ENCODE measurements around the gene ST6GALNAC3.
"Not testable (repeated sequence)": the region's sequence is repeated elsewhere in the genome, so short reads cannot be mapped to it uniquely, and the experiment has no call there.

ST6GALNAC3 gene

GRCh38 chr1:76037324-76037723 lies 37.2 kb upstream of the ST6GALNAC3 start:
- H3K4me3 ChIP-seq (ENCODE audit: low read depth, low read length): no peak overlapping the region
- DNase-seq (ENCODE audit: low read depth): no peak
- TF ChIP-seq CTCF (IDR thresholded peaks at IDR 0.05; ENCODE audit: low read depth, low read length, missing control alignments): no peak
- in situ Hi-C loops (cut with HindIII; ENCODE audit: low sequenced_read_pairs): no loop called here

GRCh38 chr1:76038287-76039004 lies 36.1 kb upstream of the ST6GALNAC3 start:
- no peak overlapping the region for H3K4me3 ChIP-seq (ENCODE audit: low read depth, low read length)
- in situ Hi-C loops (cut with HindIII; ENCODE audit: low sequenced_read_pairs): no loop called here
- DNase-seq (ENCODE audit: low read depth): no peak
- TF ChIP-seq CTCF (IDR thresholded peaks at IDR 0.05; ENCODE audit: low read depth, low read length, missing control alignments): no peak

GRCh38 chr1:76046149-76046548 lies 28.4 kb upstream of the ST6GALNAC3 start:
- no peak for DNase-seq (ENCODE audit: low read depth)
- in situ Hi-C loops (cut with HindIII; ENCODE audit: low sequenced_read_pairs): no loop called here
- H3K4me3 ChIP-seq (ENCODE audit: low read depth, low read length): no peak overlapping the region
- TF ChIP-seq CTCF (IDR thresholded peaks at IDR 0.05; ENCODE audit: low read depth, low read length, missing control alignments): no peak

- no peak for TF ChIP-seq CTCF (IDR thresholded peaks at IDR 0.05; ENCODE audit: low read depth, low read length, missing control alignments)
- in situ Hi-C loops (cut with HindIII; ENCODE audit: low sequenced_read_pairs): no loop called here
- H3K4me3 ChIP-seq (ENCODE audit: low read depth, low read length): no peak overlapping the region
- no peak for DNase-seq (ENCODE audit: low read depth)
Observed at GRCh38 chr1:76048219-76048618, 26.3 kb upstream of the ST6GALNAC3 start.

GRCh38 chr1:76048926-76049325 lies 25.6 kb upstream of the ST6GALNAC3 start:
- in situ Hi-C loops (cut with HindIII; ENCODE audit: low sequenced_read_pairs): no loop called here
- no peak for DNase-seq (ENCODE audit: low read depth)
- TF ChIP-seq CTCF (IDR thresholded peaks at IDR 0.05; ENCODE audit: low read depth, low read length, missing control alignments): no peak
- H3K4me3 ChIP-seq (ENCODE audit: low read depth, low read length): no peak overlapping the region

GRCh38 chr1:76049498-76049897 lies 25.0 kb upstream of the ST6GALNAC3 start:
- in situ Hi-C loops (cut with HindIII; ENCODE audit: low sequenced_read_pairs): no loop called here
- no peak for TF ChIP-seq CTCF (IDR thresholded peaks at IDR 0.05; ENCODE audit: low read depth, low read length, missing control alignments)
- no peak for DNase-seq (ENCODE audit: low read depth)
- H3K4me3 ChIP-seq (ENCODE audit: low read depth, low read length): no peak overlapping the region

GRCh38 chr1:76050073-76050472 lies 24.5 kb upstream of the ST6GALNAC3 start:
- in situ Hi-C loops (cut with HindIII; ENCODE audit: low sequenced_read_pairs): not testable (repeated sequence)

More at GRCh38 chr1:76050073-76050472, 24.5 kb upstream of the ST6GALNAC3 start:
- not testable (repeated sequence) for DNase-seq (ENCODE audit: low read depth); H3K4me3 ChIP-seq (ENCODE audit: low read depth, low read length)
